Neural crest cell (in vitro differentiated cells): ENCODE data around the gene GID8. TPM values are rescaled to one million over a fixed set of nuclear protein-coding genes. Genes with fewer than 3 reads are reported as not detected.

ENCODE experiments used
- DNase-seq: peaks from one replicate; pipeline ENCODE4 v3.0.0; 2021; ENCODE audit warnings: low read depth, mixed read lengths, low spot score
- H3K27ac Mint-ChIP-seq: one replicate; pipeline ENCODE4 v1.8.0; 2021; ENCODE audit warnings: mild to moderate bottlenecking, mixed read lengths; ENCODE audit not compliant: unreplicated experiment
- H3K27me3 Mint-ChIP-seq: 2 replicates; pipeline ENCODE4 v1.8.0; 2021; ENCODE audit warnings: low read depth, mild to moderate bottlenecking, mixed read lengths
- H3K36me3 Mint-ChIP-seq: 2 replicates; pipeline ENCODE4 v1.8.0; 2021; ENCODE audit warnings: low read depth, mild to moderate bottlenecking, mixed read lengths
- H3K4me1 Mint-ChIP-seq: 2 replicates; pipeline ENCODE4 v1.8.0; 2021; ENCODE audit warnings: mixed read lengths
- H3K4me3 Mint-ChIP-seq: one replicate; pipeline ENCODE4 v1.8.0; 2021; ENCODE audit warnings: mild to moderate bottlenecking, mixed read lengths
- H3K9me3 Mint-ChIP-seq: 2 replicates; pipeline ENCODE4 v1.8.0; 2021; ENCODE audit warnings: mixed read lengths
- CTCF ChIP-seq: fragments of 200-600 bp; sonication (generic); conservative IDR thresholded peaks from 2 replicates; pipeline ENCODE4 v1.5.0; 2021; ENCODE audit warnings: antibody characterized with exemption, mild to moderate bottlenecking
- total RNA-seq: library from RNA; stranded (reverse); gene quantifications from 2 replicates; pipeline ENCODE4 v1.2.1, GENCODE V29; 2021

GID8 gene
- total RNA-seq, 1 donor from 2014 or later: 62.3 TPM

GRCh38 chr20:62895539-62895938 lies 42.4 kb upstream of the GID8 start:
- TF ChIP-seq CTCF: no peak
- Mint-ChIP-seq H3K27ac (no peak overlapping the region), H3K4me1 (peaks cover 10% of the 10 kb centered on the region), H3K27me3 (no peaks in the 10 kb centered on the region), H3K36me3 (peaks cover 17% of the 10 kb centered on the region), H3K4me3 (no peak overlapping the region), H3K9me3 (no peaks in the 10 kb centered on the region)
- no peak for DNase-seq

- Mint-ChIP-seq H3K9me3 (no peaks in the 10 kb centered on the region), H3K36me3 (peaks cover 9% of the 10 kb centered on the region), H3K4me1 (peaks cover 14% of the 10 kb centered on the region), H3K27me3 (no peaks in the 10 kb centered on the region), H3K27ac (no peak overlapping the region), H3K4me3 (no peak overlapping the region)
- no peak for DNase-seq
- TF ChIP-seq CTCF: no peak
Measured at GRCh38 chr20:62896526-62896925, 41.4 kb upstream of the GID8 start.

GRCh38 chr20:62897666-62898065 lies 40.3 kb upstream of the GID8 start:
- TF ChIP-seq CTCF: no peak
- Mint-ChIP-seq H3K4me3 (no peak overlapping the region), H3K36me3 (peaks cover 9% of the 10 kb centered on the region)

GRCh38 chr20:62898093-62898964 lies 39.6 kb upstream of the GID8 start:
- no peak for DNase-seq
- no peak overlapping the region for H3K4me3 Mint-ChIP-seq

More at GRCh38 chr20:62897666-62898065, 40.3 kb upstream of the GID8 start:
- Mint-ChIP-seq H3K9me3 (no peaks in the 10 kb centered on the region), H3K27ac (no peak overlapping the region), H3K4me1 (peaks cover 14% of the 10 kb centered on the region), H3K27me3 (no peaks in the 10 kb centered on the region)
- DNase-seq: no peak

GRCh38 chr20:62898970-62899632 lies 38.8 kb upstream of the GID8 start:
- no peaks in the 10 kb centered on the region for H3K27me3 Mint-ChIP-seq
- H3K27ac Mint-ChIP-seq: peak overlapping the region; percentile 43
- H3K36me3 Mint-ChIP-seq: peaks cover 11% of the 10 kb centered on the region
- H3K9me3 Mint-ChIP-seq: no peaks in the 10 kb centered on the region
- no peak overlapping the region for H3K4me3 Mint-ChIP-seq
- TF ChIP-seq CTCF: no peak
- peaks cover 14% of the 10 kb centered on the region for H3K4me1 Mint-ChIP-seq
- no peak for DNase-seq

More at GRCh38 chr20:62898093-62898964, 39.6 kb upstream of the GID8 start:
- peaks cover 8% of the 10 kb centered on the region for H3K36me3 Mint-ChIP-seq
- no peaks in the 10 kb centered on the region for H3K27me3 Mint-ChIP-seq
- no peak overlapping the region for H3K27ac Mint-ChIP-seq
- H3K9me3 Mint-ChIP-seq: no peaks in the 10 kb centered on the region
- no peak for TF ChIP-seq CTCF
- peaks cover 14% of the 10 kb centered on the region for H3K4me1 Mint-ChIP-seq
